ENCODE measurements around the gene XXYLT1. TPM values are rescaled to one million over a fixed set of nuclear protein-coding genes. Genes with fewer than 3 reads are reported as not detected.
A peak's percentile ranks its signal among the peaks of the same experiment; 100 is the strongest.

The XXYLT1 gene
- total RNA-seq, 1 donor from 2014 or later, result 8.9 TPM

GRCh38 chr3:195162033-195162669 is 108.8 kb downstream of the XXYLT1 start:
- ATAC-seq (peak; percentile 45 to 66), DNase-seq (peak; percentile 63)
- H3K4me1 ChIP-seq, result peaks cover 34% of the 10 kb centered on the region
- no peaks in the 10 kb centered on the region for H3K27me3 ChIP-seq (ENCODE audit: low read depth)
- no peak for TF ChIP-seq CTCF (IDR thresholded peaks at IDR 0.05)
- no peaks in the 10 kb centered on the region for H3K9me3 ChIP-seq
- H3K27ac ChIP-seq, result peak overlapping the region; percentile 81
- no peak overlapping the region for H3K4me3 ChIP-seq
- intact Hi-C loops (cut with DNase I), result no loop called here
- H3K36me3 ChIP-seq, result no peaks in the 10 kb centered on the region

GRCh38 chr3:195160908-195161434 is 110.0 kb downstream of the XXYLT1 start:
- Histone ChIP-seq H3K27me3 (ENCODE audit: low read depth) (no peaks in the 10 kb centered on the region), H3K27ac (peak overlapping the region; percentile 81), H3K9me3 (no peaks in the 10 kb centered on the region), H3K4me3 (no peak overlapping the region), H3K4me1 (peaks cover 39% of the 10 kb centered on the region), H3K36me3 (no peaks in the 10 kb centered on the region)
- intact Hi-C loops (cut with DNase I), result no loop called here
- no peak for ATAC-seq
- TF ChIP-seq CTCF (IDR thresholded peaks at IDR 0.05), result no peak
- DNase-seq, result no peak

GRCh38 chr3:195160257-195160898 is 110.6 kb downstream of the XXYLT1 start:
- Histone ChIP-seq H3K4me1 (peaks cover 45% of the 10 kb centered on the region), H3K36me3 (no peaks in the 10 kb centered on the region), H3K27me3 (ENCODE audit: low read depth) (no peaks in the 10 kb centered on the region), H3K4me3 (no peak overlapping the region), H3K27ac (peak overlapping the region; percentile 81), H3K9me3 (no peaks in the 10 kb centered on the region)
- TF ChIP-seq CTCF (IDR thresholded peaks at IDR 0.05), result no peak
- DNase-seq (no peak), ATAC-seq (peak; percentile 15 to 24)
- intact Hi-C loops (cut with DNase I), result no loop called here

GRCh38 chr3:195159814-195160165 is 111.2 kb downstream of the XXYLT1 start:
- H3K9me3 ChIP-seq, result no peaks in the 10 kb centered on the region
- DNase-seq, result no peak
- no peaks in the 10 kb centered on the region for H3K36me3 ChIP-seq
- intact Hi-C loops (cut with DNase I), result no loop called here
- no peaks in the 10 kb centered on the region for H3K27me3 ChIP-seq (ENCODE audit: low read depth)
- ATAC-seq, result peak in 1 of 2 donors; percentile 3
- TF ChIP-seq CTCF (IDR thresholded peaks at IDR 0.05), result no peak
- peaks cover 51% of the 10 kb centered on the region for H3K4me1 ChIP-seq
- peak overlapping the region; percentile 81 for H3K27ac ChIP-seq
- H3K4me3 ChIP-seq, result no peak overlapping the region

GRCh38 chr3:195159117-195159813 is 111.7 kb downstream of the XXYLT1 start:
- Histone ChIP-seq H3K9me3 (no peaks in the 10 kb centered on the region), H3K27me3 (ENCODE audit: low read depth) (no peaks in the 10 kb centered on the region), H3K36me3 (no peaks in the 10 kb centered on the region), H3K4me1 (peaks cover 56% of the 10 kb centered on the region), H3K4me3 (no peak overlapping the region), H3K27ac (peak overlapping the region; percentile 81)
- DNase-seq, result no peak
- intact Hi-C loops (cut with DNase I), result no loop called here
- ATAC-seq, result no peak
- no peak for TF ChIP-seq CTCF (IDR thresholded peaks at IDR 0.05)
